Kidney (tissue), 14 donors: ENCODE data around the gene MTERF4. TPM values are rescaled to one million over a fixed set of nuclear protein-coding genes. Genes with fewer than 3 reads are reported as not detected.

Experiments used
- DNase-seq, 5 donors: peaks; one replicate each; pipeline ENCODE4 v3.0.0-alpha.2; 2013 to 2020
- FAIRE-seq: peaks from 2 replicates; lab custom pipeline; 2012; peaks lifted over from hg19 to GRCh38; lab: Jason Lieb, UNC
- H3K27ac ChIP-seq, 2 donors: one replicate each; pipeline ENCODE4 v1.7.0; 2013; ENCODE audit warnings: low read depth in 2 of 2, low read length in 2 of 2, inconsistent platforms in 1 of 2
- H3K27me3 ChIP-seq: one replicate; pipeline ENCODE4 v1.7.1; 2013; ENCODE audit warnings: low read length, inconsistent platforms; ENCODE audit not compliant: control insufficient read depth, insufficient read depth
- H3K36me3 ChIP-seq, 3 donors: one replicate each; pipeline versions ENCODE4 v1.7.0 to v1.7.1; 2013; ENCODE audit warnings: low read length in 3 of 3, control low read depth in 1 of 3, inconsistent platforms in 1 of 3; ENCODE audit not compliant: insufficient read depth in 3 of 3, control insufficient read depth in 2 of 3
- H3K4me1 ChIP-seq, 3 donors: one replicate each; pipeline versions ENCODE4 v1.7.0 to v1.7.1; 2013; ENCODE audit warnings: low read length in 3 of 3, inconsistent platforms in 1 of 3, low read depth in 1 of 3; ENCODE audit not compliant: control insufficient read depth in 2 of 3, insufficient read depth in 2 of 3
- H3K4me3 ChIP-seq, 3 donors: one replicate each; pipeline versions ENCODE4 v1.7.0 to v1.8.1; 2013; ENCODE audit warnings: low read length in 3 of 3, control low read depth in 1 of 3, inconsistent platforms in 1 of 3
- H3K9ac ChIP-seq, 3 donors: one replicate each; pipeline versions ENCODE4 v1.7.0 to v1.7.1; 2013; ENCODE audit warnings: low read length in 3 of 3, control low read depth in 1 of 3, inconsistent platforms in 1 of 3
- H3K9me3 ChIP-seq, 3 donors: one replicate each; pipeline versions ENCODE4 v1.7.0 to v1.7.1; 2013; ENCODE audit warnings: low read length in 3 of 3, control low read depth in 1 of 3, inconsistent platforms in 1 of 3; ENCODE audit not compliant: control insufficient read depth in 2 of 3, insufficient read depth in 1 of 3
- CTCF ChIP-seq: IDR thresholded peaks from 3 replicates; pipeline ENCODE4 v1.5.1; 2012; ENCODE audit warnings: mild to moderate bottlenecking, moderate library complexity, borderline replicate concordance; ENCODE audit not compliant: insufficient read depth; ENCODE audit errors: extremely low read depth
- intact Hi-C: fragments of 100-400 bp; cut with DNase I; formaldehyde crosslinking; loops from one replicate; pipeline ENCODE4 v1.11.1; 2022
- polyA plus RNA-seq: library from polyadenylated mRNA; stranded (reverse); fragments of 350-450 nt; fragmentation: Illumina TruSeq; extraction: RNeasy Lipid Tissue Mini Kit (QIAGEN cat#74804); gene quantifications from one replicate; pipeline ENCODE4 v1.2.3, GENCODE V29; 2014; ENCODE audit warnings: low read depth, low replicate concordance; ENCODE audit not compliant: insufficient read depth
- total RNA-seq: library from RNA; stranded (reverse); fragmentation: NEBNext Ultra II Directional; extraction: Animal tissue kit (Norgen Biotek cat#: 25700); gene quantifications from one replicate; pipeline ENCODE4 v1.2.1, GENCODE V29; 2021
- donor health status: control.
- donor health status: control.
- donor health status: control.
- donor health status: control.
- donor health status: control.
- donor health status: DM: yes; HTN: yes; CAD: no.
- donor health status: Normal renal cell carcinoma (clear cell type).

Gene MTERF4
- total and polyA plus RNA-seq, 2 donors from 2014 or later, result 24.3 to 41.5 TPM

- H3K9me3 ChIP-seq, result no peaks in the 10 kb centered on the region
- DNase-seq (peak in 2 of 5 donors; percentile 10 to 51), FAIRE-seq (no peak)
- H3K4me1 ChIP-seq, result no peaks in the 10 kb centered on the region
- H3K27me3 ChIP-seq, result no peaks in the 10 kb centered on the region
- no peak for TF ChIP-seq CTCF
- no peaks in the 10 kb centered on the region for H3K36me3 ChIP-seq
- no peak overlapping the region for H3K27ac ChIP-seq
- H3K4me3 ChIP-seq, result no peak overlapping the region
- no peak overlapping the region for H3K9ac ChIP-seq
- intact Hi-C loops, result no loop called here
These were observed 26.2 kb upstream of the MTERF4 start for GRCh38 chr2:241128266-241128665.

GRCh38 chr2:241126771-241127202 is 24.7 kb upstream of the MTERF4 start:
- DNase-seq, result peak in 2 of 5 donors; percentile 11 to 73
- intact Hi-C loops, result no loop called here
- FAIRE-seq, result no peak

GRCh38 chr2:241126201-241126611 is 24.1 kb upstream of the MTERF4 start:
- no peak overlapping the region for H3K27ac ChIP-seq
- no peak for FAIRE-seq
- no peak overlapping the region for H3K9ac ChIP-seq
- DNase-seq, result peak in 2 of 5 donors; percentile 18 to 62
- no peaks in the 10 kb centered on the region for H3K4me1 ChIP-seq
- no peak for TF ChIP-seq CTCF
- H3K36me3 ChIP-seq, result no peaks in the 10 kb centered on the region
- H3K9me3 ChIP-seq, result no peaks in the 10 kb centered on the region
- intact Hi-C loops, result no loop called here
- no peak overlapping the region for H3K4me3 ChIP-seq
- H3K27me3 ChIP-seq, result no peaks in the 10 kb centered on the region

More at GRCh38 chr2:241126771-241127202, 24.7 kb upstream of the MTERF4 start:
- Histone ChIP-seq H3K27me3 (no peaks in the 10 kb centered on the region), H3K4me1 (no peaks in the 10 kb centered on the region), H3K27ac (no peak overlapping the region), H3K4me3 (no peak overlapping the region), H3K9me3 (no peaks in the 10 kb centered on the region), H3K36me3 (no peaks in the 10 kb centered on the region), H3K9ac (no peak overlapping the region)
- TF ChIP-seq CTCF, result no peak

GRCh38 chr2:241125626-241126025 is 23.5 kb upstream of the MTERF4 start:
- TF ChIP-seq CTCF, result no peak
- no peaks in the 10 kb centered on the region for H3K27me3 ChIP-seq
- no peaks in the 10 kb centered on the region for H3K9me3 ChIP-seq
- no peaks in the 10 kb centered on the region for H3K36me3 ChIP-seq
- DNase-seq (peak in 2 of 5 donors; percentile 24 to 41), FAIRE-seq (no peak)
- intact Hi-C loops, result no loop called here
- no peak overlapping the region for H3K9ac ChIP-seq
- H3K4me1 ChIP-seq, result no peaks in the 10 kb centered on the region
- H3K4me3 ChIP-seq, result no peak overlapping the region
- no peak overlapping the region for H3K27ac ChIP-seq
